SKM-1 (cell line): ENCODE data around the gene KDM6A.
"Not testable (repeated sequence)": the region's sequence is repeated elsewhere in the genome, so short reads cannot be mapped to it uniquely, and the experiment has no call there.

Experiments used
- DNase-seq: peaks from one replicate; lab custom pipeline; 2025; ENCODE audit not compliant: unreplicated experiment; lab: John Stamatoyannopoulos, UW

The KDM6A gene

DNA sequence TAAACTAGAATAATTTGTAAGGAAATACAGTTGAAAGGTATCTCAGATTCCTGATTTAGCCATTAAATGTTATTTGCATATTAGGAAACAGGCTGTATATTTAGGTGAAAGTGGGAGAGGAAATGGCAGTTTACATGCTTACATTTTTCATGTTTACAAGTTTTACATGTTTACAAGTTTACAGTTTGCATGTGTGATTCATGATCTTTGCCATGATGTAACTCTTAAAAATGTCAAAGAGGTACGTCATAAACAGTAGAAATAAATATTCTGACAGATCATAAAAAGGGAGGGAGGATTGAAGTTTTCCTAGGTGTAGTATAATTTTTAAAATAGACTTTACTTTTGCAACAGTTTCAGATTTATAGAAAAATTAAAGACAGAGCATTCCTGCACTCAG, 45.7 kb downstream of the KDM6A start:
- DNase-seq, result no peak

GRCh38 chrX:44922980-44923379, 50.0 kb downstream of the KDM6A start:
- no peak for DNase-seq

- DNase-seq, result no peak
Observed at GRCh38 chrX:44927398-44927797, 54.4 kb downstream of the KDM6A start.

DNA sequence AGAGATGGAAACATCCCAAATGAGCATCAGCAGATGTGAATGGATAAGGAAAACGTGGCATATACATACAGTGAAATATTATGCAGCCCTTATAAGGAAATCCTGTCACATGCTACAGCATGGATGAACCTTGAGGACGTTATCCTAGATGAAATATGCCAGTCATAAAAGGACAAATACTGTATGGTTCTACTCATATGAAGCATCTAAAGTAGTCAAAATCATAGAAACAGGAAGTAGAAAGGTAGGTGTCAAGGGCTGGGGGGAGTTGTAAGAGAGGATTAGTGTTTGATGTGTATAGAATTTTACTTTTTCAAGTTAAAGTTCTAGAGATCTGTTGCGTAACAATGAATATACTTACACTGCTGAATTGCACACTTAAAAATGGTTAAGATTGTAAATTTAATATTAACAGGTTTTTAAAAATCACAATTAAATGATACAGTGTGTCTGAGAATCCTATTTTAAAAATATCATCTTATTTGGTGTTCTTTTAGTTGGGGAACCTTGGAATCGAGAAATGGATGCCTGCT, 58.5 kb downstream of the KDM6A start:
- no peak for DNase-seq

DNA sequence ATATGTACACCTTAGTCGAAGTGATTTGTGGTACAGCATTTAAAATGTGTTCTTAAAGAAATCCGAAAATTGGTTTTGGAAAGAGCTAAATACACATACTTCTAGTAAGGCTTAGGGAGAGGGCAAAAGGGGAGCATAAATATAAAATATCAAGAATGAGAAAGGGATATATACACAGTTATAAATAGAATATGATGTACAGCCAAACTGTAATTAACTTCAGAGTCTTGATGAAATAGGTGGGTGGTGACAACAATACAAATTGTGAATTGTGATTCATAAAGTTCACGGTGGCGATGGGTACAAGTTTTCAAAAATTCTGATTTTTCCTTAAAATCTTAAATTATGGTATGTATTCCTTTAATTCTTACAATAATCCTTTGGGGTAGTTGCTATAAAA, 62.2 kb downstream of the KDM6A start:
- no peak for DNase-seq

- no peak for DNase-seq
Observed at GRCh38 chrX:44935640-44936039, 62.7 kb downstream of the KDM6A start.

GRCh38 chrX:44937606-44938005, 64.6 kb downstream of the KDM6A start:
- no peak for DNase-seq

- DNase-seq, result no peak
Observed at GRCh38 chrX:44938111-44938510, 65.1 kb downstream of the KDM6A start.

DNA sequence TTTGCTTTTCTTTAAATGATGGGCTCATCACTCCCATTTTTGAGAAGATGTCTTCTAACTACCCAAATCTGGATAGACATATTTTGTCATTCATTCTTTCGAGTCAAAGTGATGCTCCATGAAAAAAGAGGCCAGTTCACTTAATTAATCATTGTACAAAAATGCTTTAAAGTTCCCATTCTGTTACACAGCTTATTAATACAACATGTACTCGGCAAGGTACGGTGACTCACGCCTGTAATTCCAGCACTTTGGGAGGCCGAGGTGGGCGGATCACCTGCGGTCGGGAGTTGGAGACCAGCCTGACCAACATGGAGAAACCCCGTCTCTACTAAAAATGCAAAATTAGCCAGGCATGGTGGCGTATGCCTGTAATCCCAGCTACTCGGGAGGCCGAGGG, 67.6 kb downstream of the KDM6A start:
- not testable (repeated sequence) for DNase-seq

DNA sequence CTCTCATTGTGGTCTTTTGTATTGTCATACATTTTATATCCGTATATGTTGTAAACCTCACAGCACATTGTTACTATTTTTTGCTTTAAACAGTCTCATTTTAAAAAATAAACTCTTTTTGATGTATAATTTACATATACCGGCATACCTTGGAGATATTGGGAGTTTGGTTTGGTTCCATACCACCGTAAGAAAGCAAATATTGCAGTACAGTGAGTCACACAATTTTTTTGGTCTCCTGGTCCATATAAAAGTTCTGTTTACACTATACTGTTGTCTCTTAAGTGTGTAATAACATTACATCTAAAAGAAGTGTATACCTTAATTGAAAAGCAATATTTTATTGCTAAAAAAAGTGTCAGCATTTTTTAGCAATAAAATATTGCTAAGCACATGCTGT, 70.0 kb downstream of the KDM6A start:
- no peak for DNase-seq

DNA sequence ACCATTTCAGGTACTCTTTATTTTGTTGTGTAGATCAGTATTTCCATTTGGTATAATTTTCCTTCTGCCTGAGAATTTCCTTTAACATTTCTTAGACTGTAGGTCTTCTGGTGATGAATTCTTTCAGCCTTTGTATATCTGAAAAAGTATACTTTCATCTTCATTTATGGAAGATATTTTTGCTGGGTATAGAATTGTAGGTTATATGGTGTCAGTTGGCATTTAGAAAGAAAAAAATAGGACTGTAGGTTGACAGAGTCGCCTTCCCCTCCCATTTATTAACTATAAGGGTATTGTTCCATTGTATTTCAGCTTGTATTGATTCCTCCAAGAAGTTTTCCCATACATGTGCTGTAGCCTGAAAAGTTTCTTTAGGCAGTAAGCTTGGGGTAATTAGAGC, 71.9 kb downstream of the KDM6A start:
- DNase-seq, result no peak

- no peak for DNase-seq
Observed at GRCh38 chrX:44945736-44946135, 72.7 kb downstream of the KDM6A start.

DNA sequence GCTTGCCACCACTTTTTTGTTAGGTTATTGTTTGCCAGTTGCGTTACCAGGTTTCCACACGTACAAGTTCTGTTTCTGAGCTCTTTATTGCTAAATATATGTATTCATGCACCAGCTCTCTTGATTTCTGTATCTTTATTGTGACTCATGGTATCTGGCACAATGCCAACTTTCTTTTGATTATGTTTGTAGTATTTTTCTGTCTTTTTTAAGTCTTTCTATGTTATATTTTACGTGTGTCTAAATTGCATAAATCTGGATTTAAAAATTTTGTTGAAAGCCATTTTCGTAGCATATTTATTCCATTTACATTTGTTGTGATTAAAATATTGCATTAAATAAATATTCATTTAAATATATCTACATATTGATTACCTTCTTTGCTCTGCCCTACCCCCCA, 73.8 kb downstream of the KDM6A start:
- no peak for DNase-seq

DNA sequence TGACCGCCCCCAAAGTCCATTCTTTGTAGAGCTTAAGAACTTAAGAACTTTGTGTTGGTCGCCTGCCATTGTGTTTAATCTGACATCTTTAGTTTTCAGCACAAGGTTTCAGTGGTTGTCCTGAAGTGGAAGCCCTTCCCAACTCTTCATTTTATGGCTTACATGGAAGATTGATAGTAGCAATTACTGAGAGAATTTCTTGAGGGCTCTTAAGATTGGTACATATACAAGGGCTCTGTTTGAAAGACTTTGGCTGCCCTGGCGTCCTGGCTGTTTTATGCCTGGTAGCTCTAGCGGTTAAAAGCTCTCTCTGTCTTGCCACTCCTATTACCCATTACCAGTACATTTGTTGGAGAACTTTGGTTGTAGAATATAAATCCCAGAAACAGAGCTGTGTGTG, 75.0 kb downstream of the KDM6A start:
- DNase-seq, result no peak

GRCh38 chrX:44948406-44948805, 75.4 kb downstream of the KDM6A start:
- DNase-seq, result no peak

GRCh38 chrX:44949125-44949524, 76.1 kb downstream of the KDM6A start:
- DNase-seq, result no peak

- not testable (repeated sequence) for DNase-seq
Observed at GRCh38 chrX:44950471-44951366, 77.7 kb downstream of the KDM6A start.

GRCh38 chrX:44951572-44952067, 78.6 kb downstream of the KDM6A start:
- no peak for DNase-seq

DNA sequence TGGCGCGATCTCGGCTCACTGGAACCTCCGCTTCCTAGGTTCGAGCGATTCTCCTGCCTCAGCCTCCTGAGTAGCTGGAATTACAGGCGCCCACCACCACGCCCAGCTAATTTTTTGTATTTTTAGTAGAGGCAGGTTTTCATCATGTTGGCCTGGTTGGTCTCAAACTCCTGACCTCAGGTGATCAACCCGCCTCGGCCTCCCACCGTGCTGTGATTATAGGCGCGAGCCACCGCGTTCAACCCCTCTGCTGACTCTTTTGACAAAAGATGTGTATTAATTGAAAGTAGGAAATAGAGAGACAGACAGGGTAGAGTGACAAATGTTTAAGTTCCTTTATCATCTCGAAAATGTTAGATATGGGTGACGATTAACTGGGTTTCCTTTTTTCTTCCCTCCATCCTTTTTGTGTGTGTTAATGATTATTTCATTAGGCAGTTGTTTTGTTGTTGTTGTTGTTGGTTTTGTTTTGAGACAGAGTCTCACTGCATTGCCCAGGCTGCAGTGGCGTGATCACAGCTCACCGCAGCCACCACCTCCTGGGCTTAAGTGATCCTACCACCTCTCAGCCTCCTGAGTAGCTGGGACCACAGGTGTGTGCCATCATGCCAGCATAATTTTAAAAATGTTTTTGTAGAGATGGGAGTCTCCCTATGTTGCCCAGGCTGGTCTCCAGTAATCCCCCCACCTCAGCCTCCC, 79.5 kb downstream of the KDM6A start:
- no peak for DNase-seq

DNA sequence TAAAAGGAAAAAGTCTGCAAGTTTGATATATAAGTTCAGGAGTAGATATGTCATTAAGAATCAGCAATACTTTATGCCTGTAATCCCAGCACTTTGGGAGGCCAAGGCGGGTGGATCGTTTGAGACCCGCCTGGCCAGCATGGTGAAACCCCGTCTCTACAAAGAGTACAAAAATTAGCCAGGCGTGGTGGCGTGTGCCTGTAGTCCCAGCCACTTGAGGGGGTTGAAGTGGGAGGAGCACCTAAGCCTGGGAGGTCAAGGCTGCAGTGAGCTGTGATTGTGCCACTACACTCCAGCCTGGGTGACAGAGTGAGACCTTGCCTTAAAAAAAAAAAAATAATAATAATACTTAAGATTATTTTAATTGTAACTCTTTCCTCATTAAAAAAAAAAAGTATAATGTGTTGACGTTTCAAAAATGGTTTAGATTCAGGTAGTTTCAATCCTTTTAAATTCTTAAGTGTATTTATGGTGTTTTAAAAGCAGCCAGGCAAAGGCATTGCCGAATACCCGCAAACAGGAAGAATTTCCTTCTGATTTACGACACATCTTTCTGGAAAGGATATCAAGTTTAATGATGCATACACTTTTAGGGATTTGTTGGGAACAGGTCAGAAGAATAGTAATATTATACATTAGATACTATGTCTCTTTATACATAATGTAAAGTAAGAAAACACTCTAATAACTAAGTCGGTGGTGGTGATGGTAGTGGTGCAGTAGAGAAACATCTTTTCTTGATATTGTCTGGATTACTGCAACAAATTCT, 80.9 kb downstream of the KDM6A start:
- DNase-seq, result no peak

DNA sequence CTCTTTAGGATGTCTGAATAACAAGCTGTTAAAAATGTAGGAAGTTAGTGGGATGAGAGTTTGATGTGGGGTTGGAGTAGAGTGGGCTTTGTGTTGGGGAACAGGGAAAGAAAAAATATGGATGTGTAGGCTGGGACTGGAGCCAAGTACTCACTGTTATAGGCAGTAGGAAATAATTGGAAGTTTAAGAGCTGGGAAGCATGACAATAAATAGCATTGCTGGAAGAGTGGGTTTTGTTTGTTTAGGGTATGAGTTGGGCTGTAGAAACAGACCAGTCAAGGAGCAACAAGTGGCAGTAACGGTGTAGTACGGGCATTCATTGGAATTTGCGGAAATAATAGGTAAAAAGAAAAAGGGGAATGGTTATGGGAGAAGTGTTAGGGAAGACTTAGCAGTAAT, 81.6 kb downstream of the KDM6A start:
- DNase-seq, result no peak
